Stimulated activated CD8-positive, alpha-beta memory T cell treated with anti-CD3 and anti-CD28 coated beads, Interleukin-2, amount 100 ng/mL, for 48 hours (primary cell): ENCODE results near the gene COX20.

Source experiments
- DNase-seq, 2 donors: peaks; one replicate each; pipeline ENCODE4 v3.0.0-alpha.2; 2020; ENCODE audit warnings: low read depth in 2 of 2

The COX20 gene

DNA sequence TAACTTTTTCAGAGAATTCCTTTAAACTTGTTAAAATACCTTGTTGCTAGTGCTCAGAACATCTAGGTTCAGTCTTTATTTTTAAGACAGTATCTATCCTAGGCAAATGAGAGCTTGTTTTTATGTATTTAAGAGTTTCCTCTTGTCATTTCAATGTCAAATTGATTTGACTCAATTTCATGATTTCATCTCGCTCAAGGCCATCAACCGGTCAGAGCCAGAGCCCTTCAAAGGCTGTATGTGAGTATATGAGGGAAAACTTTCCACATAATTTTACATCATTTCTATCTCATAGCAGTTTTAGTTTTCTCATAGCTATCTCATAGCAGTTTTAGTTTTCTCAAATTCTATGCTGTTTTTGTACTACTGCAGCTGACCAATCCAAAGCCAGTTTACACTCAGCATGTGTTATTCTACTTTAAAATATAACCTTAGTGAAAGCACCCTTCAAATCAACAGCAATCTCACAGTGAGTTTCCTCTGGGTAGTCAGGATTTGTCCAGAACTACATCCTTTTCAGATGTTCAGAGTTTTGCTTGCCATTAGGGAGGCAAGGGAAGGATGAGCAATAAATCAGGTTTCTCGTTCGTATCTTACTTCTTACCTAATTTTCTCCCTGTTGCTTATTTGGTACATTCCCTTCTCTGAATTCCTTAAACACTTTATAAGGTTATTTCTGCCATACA is 16.2 kb downstream of the COX20 start:
- DNase-seq: no peak

DNA sequence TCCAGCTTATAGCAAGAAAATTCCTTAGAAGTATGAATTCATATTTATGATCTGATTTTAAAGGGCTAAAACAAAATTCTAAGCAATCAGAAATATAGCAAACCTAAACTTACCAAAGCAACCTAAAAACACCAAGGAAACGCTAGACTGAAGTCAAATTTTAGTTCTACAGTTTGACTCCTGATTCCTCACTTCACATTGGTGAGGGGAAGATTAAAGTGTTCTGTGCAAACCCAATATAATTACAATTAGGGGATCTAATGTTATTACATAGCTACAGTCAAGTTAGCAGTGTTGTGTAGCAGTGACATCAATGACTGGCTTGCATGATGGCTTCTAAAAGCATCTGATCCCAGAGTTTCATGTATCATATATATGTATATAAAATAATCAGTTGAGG is 17.2 kb downstream of the COX20 start:
- DNase-seq: no peak

DNA sequence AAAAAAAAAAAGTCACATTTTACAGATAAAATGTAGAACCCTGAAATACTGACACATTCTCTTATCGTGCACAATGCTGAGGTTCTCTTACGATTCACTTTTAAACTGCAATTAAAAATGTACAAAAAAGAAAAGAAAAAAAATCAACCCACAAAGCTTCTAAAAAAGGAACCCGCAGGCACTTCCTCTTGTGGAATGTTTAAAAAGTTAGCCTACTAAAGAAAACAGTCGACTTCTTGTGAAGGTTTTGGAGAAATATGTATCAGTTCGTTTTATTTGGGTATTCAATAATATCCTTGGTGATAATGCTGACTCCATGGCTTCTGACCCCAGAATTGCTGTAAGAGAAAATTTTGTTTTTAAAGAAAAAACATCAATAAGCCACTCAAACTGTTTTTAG is 18.7 kb downstream of the COX20 start:
- no peak for DNase-seq

DNA sequence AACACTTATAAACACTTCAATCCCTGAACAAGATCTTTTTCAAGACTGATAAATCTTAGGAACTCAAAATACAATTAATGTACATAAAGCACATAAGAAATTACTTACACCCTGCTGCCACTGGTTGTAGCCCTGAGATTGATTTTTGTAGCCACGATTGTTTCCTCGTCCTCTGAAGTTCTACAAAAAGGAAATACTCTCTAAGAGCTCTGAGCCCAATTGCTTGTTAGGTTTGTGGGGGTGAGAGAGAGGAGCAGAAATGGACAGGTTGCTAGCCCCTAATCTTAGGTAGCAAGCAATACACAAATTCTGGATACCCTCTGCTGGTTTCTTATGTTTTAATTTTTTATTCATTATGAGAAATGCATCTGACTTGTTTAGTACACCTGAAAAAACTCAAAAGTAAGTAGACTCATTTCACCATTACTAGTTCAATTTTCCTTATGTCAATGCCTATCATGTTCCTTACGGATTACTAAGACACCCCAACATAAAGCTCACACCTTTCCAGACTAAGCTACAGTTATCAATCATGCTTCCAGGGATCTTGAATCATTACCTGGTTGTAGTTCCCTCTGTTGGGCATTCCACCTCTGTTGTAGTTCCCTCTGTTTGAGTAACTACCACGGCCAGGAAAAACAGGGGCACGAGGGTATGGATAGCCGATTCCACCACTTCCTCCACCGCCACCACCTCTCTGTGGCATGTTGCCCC is 19.6 kb downstream of the COX20 start:
- DNase-seq: no peak

DNA sequence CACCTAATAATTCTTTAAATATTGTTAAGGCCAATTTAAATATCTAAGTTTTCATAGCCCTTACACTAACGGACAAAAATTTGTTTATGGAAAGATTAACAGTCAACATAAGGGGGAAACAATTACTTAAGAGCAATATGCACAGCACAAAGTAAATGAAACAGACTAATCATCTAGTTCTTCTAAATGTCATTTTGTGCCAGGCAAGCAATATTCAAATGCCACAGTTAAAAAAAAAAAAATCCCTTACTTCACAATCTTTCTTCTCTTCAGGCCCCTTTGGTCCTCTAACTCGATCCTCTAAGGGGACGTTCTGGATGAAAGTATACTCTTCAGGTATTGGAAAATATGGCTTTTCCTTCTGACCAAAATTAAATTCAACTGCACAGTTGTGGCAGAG is 22.3 kb downstream of the COX20 start:
- no peak for DNase-seq

DNA sequence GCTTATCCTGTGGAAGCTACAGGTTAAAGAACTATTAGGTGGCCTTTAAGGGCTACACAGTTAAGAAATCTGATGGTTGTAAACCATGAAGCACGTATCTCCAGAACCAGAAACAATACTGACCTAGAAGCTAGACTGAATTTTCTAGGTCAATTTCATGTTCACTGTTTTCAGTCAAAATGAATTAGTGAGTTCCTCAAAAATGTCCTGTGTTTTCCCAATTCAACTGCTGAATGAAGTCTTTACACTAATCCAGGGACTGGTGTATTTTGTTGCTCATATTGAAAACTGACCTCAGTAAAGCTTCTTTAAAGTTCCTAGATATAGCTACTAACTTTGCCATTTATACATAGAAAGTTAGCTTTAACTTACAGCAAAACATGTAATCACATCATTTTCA is 22.9 kb downstream of the COX20 start:
- DNase-seq: no peak

DNA sequence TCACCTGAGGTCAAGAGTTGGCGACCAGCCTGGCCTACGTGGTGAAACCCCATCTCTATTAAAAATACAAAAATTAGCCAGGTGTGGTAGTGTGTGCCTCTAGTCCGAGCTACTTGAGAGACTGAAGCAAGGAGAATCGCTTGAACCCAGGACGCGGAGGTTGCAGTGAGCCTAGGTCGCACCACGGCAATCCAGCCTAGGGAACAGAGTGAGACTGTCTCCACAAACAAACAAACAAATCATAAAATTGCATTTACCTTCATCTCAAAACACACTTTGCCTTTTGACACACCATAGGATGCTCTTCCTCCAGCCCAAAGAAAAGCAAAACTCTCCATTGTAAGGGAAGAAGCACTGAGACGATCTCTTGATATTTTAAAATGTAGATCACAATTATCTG is 24.6 kb downstream of the COX20 start:
- DNase-seq: no peak

DNA sequence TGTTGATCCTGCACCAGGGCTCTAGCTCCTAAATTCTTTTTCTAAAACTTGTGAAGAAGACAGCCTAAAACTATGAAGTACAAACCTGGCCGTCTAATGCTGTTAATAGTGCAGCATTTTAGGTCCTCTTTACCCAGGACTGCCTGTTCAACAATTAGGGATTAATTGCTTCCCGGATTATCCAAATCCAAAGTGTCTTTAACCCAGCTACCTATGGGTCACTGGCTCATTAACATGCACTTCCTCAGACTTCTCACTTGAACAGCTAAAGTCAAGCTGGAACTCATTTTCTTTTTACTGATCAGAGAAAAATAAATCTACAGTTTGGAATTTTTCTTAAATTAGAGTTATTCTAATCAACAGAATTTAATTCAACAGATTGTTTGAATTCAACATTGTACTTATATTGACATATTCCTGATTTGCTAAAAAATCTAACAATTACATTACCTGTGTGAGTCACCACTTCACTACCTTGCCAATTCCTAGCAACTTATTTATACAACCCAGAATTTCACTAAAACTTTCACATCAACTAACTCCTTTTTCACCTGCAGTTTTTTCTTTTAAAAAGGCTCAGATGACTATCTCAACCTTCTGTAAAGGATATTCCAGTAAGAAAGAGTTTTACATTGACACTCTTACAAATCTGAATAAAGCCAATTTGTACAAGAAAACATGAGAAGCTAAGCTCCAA is 25.6 kb downstream of the COX20 start:
- no peak for DNase-seq

DNA sequence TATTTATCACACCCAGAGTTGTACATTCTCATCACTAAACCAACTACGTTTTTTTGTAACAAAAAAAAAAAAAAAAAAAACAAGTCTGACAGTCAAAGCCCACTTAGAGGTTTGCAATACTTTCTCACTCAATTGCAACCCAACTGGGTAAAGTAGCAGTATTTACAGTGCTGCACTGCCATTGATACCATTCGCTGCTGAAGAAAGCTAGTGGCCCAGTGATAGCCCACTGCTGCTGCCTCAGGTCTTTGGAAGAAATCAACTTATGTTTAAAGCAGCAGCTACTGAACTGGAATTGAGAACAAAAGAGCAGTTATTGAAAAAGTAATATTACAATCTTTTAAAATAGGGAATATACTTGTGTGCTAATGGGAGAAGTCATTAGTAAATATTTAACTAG is 26.2 kb downstream of the COX20 start:
- DNase-seq: no peak

DNA sequence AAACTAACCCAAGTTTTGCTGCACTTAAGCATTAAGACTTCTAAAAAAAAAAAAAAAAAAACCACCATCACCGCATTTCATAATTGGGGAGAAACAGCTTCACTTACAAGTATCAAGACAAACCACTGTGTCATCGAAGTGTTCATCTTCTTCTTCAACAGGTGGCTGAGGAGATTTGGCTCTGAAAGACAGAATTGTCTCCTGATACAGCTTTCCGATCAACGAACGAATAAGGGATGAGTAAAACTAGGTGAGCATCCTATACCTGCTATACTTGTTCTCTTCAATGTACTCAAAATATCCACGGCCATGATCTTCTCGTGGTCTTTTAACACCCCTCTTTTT is 26.9 kb downstream of the COX20 start:
- DNase-seq: no peak

DNA sequence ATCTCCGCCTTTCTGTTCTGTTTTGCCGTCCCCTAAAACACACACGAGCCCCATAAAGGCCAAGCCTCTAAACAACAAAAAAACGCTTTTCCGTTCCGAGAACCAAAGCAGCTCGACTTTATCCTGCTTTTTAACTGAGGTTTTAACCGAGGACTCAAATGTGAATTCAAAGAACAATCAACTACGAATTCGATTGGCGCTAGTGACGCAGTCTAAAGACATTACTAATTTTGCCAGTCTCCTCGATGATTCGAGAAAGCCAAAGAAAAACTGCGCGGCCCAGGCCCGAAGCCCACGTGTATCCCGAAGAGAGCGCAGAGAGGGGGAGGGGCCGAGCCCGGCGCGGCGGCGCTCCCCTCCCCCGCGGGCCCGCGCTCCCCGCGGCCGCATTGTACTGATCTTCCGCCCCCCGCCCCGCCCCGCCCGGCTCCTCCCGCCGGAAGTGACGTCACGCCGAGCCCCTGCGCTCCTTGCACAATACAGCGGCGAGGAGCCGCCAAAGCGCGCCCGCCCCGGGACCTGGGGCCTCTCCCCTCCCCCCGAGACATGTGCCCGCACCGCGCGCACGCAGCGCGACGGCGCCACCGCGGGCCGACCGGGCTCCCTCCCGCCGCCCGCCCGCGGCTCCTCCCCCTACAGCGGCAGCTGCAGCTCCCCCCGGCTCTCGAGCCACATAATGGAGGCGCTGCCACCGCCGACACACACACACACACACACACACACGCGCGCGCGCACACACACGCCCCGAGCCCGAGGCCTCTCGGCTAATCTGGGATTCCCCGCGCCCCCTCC is 27.4 kb downstream of the COX20 start:
- DNase-seq: peak; percentile 97

DNA sequence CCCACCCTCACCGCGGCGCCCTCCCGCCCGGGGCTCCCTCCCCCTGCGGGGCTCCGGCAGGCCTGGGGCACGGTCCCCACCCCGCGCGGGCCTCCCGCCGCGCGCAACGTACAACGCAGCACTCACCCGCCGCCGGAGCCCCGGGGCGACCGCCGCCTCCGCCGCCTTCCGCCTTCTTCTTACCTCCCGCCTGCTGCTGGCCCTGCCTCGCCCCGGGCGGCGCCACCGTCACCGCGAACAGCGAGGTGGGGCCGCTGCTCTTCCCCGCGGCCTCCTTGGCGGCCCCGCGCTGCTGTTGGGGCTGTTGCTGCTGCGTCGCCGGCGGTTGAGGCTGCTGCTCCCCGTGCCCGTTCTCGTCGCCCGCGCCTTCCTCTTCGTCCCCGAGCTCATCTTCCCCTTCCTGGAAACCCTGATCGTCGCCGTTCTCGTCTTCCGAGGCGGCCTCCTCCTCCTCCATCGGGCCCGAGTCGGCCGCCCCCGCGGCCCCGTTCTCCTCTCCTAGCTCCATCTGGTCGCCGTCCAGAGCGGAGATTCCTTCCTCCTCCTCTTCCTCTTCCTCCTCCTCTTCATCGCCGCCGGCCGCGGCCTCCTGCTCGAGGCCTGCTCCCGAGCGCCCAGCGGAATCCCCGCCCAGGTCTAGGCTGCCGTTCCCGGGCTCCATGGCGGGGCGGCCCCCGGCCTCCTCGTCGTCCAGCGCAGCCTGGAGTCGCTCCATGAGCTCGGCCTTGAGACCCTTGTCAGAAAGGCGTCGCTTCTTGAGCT is 28.2 kb downstream of the COX20 start:
- no peak for DNase-seq

DNA sequence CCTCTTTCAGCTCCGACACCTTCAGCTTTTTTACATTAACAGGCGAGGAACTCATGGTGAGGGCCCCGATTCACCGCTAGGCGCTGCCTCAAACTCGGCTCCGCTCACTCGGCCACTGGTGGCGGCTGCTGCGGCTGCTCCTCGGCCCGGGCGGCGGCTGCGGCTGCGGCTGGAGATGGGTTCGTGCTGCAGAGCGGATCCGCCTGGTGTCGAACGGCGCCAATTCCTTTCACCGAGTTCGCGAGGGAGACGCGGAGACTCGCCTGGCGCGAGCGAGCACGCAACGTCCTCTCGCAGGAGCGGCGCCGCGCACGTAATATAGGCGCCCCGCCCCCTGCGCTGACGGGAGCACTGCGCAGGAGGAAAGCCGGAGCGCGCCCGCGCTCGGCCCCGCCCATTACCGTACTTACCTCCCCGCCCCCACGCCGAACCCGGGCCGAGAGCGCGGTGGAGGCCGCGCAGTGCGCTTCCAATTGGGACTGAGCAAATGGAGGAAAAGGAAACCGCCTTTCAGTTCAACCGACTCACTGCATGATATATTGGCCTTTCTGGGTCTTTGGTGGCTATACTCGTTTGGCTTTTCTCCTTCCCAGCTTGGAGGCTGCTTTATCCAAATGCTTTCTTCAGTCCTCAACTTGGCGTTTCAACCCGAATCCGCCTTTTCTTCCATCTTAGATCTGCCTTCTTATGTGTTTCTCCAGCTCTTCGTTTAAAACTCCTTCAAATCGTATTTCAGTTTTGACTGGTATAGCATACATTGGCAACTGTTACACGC is 29.0 kb downstream of the COX20 start, which contains the start of gene HNRNPU:
TSS of gene HNRNPU (minus strand) at position 291 of the 775 bp plus-strand sequence. CDS start at position 55, 236 bp downstream.
- peak; percentile 94 to 97 for DNase-seq

DNA sequence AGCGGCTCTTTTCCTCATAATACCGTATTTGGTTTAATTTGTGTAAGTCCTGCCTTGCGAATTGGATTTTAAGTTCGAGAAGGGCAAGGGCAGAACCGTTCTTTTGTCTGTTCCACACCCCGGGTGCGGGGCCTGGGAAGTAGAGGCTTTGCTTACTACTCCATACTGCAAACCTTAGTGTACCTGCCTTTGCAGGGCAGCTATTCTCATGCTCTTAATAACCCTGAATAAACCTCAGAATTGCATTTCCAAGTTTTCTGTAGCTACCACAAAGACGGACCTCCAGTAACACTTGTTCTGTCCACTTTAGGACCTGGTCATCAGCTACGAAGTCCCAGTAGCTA is 29.5 kb downstream of the COX20 start:
- DNase-seq: peak in 1 of 2 donors; percentile 19

DNA sequence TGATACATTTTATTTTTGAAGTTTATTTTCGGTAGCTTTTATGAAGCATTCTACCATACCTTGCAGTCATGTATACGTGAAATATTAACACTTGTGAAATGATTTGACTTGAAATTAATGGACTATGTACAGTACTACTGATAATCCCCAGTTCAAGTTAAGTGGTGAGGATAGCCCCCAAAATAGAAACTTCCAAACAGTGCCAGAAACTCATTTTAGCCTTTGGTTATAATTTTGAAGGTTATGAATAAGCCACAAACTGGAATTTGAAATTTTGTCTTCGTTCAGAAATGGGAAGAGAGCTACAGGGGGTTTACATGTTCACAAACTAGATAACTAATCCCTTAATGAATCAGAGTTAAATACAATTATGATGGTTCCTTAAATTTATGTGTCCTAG is 30.4 kb downstream of the COX20 start:
- DNase-seq: no peak

DNA sequence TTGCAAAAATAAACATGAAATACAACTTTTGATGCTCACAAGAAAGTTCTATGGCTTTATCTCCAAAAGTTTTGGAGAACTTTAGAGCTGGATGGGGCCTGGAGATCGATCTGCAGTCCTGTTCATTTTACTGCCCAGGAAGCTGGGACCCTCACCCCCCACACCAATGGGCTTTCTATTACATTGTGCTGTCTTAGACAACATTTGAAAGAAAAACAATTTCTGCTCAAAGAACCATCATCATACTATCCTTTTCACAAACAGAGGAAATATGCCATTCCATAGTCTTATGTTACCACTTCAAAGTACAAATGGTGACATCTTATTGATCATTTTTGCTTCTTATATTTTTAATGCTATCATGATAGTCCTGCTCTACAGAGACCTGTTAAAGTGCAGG is 30.9 kb downstream of the COX20 start:
- no peak for DNase-seq

DNA sequence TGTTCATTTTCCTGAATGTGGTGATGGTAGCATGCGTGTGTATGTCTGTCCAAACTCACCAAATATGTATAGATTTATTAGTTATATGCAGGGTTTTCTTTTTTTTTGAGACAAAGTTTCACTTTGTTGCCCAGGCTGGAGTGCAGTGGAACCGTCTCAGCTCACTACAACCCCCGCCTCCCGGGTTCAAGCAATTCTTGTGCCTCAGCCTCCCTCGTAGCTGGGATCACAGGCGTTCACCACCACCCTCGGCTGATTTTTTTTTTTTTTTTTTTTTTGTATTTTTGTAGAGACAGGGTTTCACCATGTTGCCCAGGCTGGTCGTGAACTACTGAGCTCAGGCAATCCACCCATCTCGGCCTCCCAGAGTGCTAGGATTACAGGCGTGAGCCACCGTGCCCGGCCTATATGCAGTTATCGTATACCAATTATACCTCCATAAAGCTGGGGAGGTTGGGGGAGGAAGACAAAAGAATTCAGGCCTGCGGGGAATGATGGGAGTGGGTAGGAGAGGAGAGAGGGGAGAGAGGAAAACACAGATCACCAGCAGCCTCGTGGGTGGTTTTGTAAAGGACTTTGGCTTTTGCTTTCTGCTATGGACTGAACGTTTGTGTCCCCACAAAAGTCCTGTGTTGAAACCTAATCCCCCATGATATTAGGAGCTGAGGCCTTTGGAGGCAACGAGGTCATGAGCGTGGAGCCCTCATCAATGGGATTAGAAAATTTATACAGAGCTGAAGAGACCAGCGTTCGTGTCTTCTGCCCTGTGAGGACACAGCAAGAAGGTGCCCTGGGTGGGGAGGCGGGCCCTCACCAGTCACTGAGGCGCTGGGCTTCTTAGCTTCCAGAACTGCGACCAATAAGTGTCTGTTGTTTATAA is 33.3 kb downstream of the COX20 start:
- no peak for DNase-seq

DNA sequence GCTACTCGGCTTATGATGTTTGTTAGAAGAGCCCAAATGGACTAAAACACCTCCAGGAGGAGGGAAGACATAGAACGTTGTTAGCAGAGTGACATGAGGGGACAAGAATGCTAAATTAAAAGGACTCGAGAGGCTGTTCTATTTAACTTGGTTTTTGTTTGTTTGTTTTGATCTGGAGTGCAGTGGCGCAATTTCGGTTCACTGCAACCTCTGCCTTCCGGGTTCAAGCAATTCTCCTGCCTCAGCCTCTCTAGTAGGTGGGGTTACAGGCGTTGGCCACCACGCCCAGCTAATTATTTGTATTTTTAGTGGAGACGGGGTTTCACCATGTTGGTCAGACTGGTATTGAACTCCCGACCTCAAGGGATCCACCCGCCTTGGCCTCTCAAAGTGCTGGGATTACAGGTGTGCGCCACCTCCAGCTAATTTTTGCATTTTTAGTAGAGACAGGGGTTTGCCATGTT is 33.9 kb downstream of the COX20 start:
- DNase-seq: no peak

DNA sequence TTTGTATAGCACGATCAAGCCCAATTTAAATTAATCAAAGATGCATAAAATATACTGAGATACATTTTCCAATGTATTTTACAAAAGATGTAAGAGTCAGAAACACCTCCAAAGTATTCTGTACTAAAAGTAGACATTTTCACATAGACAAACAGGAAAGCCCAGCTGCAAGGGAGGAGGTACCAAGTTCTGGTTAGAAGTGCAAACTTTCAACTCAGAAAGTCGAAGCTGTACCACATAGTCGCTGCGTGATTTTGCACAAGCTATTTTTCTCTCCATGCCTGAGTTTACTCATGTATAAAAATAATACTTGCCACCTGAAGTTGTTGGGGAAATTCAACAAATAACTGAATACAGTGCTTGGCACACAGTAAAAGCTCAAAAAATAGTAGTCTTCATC is 34.5 kb downstream of the COX20 start:
- no peak for DNase-seq
